NOMO-1 treated with DMSO at 0.1 percent for 48 hours (cell line): ENCODE results near the gene IRF2BP1.

ENCODE experiments used
- DNase-seq: peaks from one replicate; lab custom pipeline; 2025; ENCODE audit not compliant: unreplicated experiment; lab: John Stamatoyannopoulos, UW

The IRF2BP1 gene, protein sequence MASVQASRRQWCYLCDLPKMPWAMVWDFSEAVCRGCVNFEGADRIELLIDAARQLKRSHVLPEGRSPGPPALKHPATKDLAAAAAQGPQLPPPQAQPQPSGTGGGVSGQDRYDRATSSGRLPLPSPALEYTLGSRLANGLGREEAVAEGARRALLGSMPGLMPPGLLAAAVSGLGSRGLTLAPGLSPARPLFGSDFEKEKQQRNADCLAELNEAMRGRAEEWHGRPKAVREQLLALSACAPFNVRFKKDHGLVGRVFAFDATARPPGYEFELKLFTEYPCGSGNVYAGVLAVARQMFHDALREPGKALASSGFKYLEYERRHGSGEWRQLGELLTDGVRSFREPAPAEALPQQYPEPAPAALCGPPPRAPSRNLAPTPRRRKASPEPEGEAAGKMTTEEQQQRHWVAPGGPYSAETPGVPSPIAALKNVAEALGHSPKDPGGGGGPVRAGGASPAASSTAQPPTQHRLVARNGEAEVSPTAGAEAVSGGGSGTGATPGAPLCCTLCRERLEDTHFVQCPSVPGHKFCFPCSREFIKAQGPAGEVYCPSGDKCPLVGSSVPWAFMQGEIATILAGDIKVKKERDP

DNA sequence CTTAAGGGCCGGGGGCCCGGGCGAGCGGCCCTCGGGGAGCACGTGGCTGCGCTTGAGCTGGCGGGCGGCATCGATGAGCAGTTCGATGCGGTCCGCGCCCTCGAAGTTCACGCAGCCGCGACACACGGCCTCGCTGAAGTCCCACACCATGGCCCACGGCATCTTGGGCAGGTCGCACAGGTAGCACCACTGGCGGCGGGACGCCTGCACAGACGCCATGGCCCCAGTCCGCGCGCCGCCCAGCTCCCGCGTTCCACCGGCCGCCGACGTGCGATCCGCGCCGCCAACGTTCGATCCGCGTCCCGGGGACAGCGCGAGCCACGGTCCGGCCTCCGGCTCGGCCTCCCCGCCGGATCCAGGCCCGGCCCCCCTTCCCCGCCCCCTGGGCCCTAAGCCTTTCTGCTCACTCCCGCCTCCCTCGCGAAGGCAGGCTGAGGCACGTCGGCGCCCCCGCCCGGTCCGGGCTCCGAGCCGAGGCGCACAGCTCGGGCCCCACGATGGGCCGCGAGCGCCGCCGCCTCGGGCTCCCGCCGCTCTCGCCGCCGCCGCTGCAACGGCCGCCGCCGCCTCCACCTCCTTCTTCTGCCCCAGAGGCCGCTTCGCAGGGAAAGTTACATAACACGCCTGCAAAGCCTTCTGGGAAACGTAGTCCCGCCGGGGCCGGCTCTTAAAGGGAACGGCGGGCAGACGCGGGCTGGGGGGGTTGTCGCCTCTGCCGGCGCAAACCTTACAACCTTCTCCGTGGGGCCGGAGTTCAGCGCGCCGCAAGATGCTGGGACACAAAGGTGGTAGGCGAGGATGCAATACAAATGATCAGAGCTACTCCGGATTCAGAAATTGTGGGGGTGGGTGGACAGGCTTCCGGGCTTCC is at the start of gene IRF2BP1:
TSS of gene IRF2BP1 (minus strand) at position 586 of the 871 bp plus-strand sequence. CDS start at position 219, 367 bp downstream.
- DNase-seq: peak; percentile 90

DNA sequence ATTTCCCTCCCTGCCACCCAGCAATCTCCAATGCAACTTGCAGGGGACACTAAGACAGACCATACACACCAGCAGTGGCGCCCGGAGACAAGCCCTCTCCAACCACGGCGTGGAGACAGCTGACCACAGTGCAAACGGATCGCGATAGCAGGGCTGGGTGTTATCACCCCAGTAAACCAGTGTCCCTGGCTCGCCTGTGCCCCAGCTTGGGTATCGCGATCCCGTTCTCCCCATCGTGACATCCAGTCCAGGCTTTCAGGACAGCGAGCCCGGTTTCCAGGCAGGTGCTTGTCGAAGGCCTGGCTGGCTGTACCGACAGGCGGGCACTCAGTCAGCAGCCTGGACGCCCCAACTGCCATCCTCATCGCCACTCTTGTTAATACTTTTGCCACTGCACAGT is 49.3 kb upstream of the IRF2BP1 start:
- no peak for DNase-seq

DNA sequence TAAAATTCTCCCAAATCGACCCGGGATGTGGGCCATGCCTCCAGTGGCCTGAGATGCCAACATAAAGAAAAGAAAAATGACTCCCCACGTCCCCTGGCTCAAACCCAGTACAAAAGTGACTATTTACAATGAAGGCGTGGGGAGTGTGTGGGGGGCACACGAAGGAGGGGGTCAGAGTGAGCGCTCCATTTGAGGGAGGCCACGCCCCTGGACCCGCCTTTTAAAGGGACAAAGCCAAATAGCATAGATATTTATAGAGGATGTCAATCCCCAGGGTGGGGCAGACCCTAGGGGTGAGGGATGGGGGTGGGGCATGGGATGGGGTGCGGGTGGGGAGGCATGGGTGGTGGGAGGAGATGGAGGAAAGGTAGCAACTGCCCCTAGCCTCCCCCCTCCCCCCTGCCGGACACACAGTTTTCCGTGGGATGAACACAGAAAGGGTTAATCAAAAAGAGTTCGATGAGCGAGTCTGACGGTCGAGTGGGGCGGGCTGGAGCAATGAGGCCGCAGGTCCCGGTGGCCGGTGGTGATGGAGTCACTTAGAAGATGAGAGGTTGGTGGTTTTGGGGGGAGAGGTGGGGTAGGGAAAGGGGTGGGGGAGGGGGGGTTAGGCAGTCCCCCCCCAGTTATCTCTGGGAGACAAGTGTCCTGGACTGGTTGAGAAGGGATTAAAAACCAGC is 48.8 kb upstream of the IRF2BP1 start:
- DNase-seq: no peak

DNA sequence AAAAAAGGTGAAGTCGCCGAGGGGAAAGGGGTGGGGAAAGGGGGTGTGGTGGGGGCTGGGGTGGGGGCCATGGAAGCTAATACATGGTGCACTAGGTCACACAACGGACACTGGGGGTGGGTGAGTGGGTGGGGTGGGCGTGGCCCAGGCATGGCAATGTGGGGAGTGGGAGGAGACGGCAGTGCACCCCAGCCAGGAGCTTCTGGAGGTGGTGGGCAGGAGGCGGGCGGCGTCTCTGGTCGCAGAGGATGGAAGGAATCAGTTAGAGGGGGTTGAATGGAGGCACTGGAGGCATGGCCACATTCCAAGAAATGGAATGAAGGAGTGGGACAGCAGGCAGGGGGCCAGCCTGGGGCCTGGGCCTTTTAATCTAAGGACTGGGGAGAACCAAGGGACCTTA is 47.8 kb upstream of the IRF2BP1 start:
- no peak for DNase-seq

DNA sequence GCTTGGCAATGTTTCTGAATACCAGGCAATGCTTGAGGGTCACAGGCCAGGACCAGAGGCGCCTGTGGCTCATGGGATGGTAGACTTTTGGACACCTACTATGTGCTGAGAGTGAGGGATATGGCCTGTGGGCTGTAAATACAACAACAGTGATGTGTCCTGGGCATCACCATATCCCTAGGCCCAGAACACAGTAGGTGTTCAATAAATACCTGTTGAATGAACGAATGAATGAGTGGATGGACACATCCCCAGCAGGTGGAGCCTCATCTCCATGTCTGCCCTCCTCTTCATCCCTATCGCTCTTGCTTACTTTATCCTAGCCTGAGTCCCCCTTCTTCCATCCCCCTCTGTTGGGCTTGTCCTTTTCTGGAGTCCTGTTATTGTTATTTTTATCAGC is 45.1 kb upstream of the IRF2BP1 start:
- DNase-seq: no peak

DNA sequence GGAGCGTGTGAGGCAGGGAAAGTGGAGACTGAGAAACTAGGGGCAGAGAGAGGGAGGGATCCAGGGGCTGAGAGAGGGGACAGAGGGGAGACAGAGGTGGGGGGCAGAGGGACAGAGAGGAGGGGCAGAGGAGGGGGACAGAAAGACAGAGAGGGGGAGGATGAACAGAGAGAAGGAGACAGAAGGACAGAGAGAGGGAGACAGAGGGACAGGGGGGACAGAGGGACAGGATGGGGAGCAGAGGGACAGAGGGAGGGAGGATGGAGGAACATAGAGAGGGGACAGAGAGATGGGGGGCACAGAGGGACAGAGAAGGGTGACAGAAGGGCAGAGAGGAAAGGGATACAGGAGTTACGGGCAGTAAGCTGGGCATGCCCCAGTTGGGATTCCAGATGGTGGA is 43.3 kb upstream of the IRF2BP1 start:
- DNase-seq: no peak

DNA sequence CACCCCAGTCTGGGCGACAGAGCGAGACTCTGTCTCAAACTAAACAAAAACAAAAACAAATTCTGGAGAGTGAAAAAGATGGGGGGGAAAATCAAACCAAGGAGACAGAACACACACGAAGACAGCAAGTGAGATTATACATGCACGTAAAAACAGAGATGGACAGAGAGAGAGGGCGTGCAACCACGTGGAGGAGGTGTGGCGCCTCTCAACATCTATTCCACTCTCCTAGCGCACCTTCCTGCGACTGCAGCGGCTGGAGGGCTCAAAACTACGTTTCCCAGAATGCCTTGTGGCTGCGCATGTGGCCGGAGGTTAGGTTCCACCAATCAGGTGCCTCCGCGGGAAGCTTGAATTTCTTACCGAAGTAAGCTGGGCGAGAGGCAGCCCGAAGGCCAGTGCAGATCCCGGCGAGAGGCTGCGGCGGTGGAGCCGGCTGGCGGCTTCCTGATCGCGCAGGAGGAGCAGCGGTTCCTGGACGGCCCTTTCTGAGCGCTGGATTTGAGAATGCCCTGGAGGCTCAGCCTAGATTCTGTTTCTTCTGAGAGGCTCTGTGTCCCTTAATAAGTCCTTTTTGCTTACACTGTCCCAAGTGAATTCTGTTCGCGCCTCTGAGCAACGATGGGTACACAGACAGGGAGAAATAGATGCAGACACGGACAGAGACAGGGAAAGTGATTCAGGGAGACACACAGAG is 41.8 kb upstream of the IRF2BP1 start:
- DNase-seq: peak; percentile 82

DNA sequence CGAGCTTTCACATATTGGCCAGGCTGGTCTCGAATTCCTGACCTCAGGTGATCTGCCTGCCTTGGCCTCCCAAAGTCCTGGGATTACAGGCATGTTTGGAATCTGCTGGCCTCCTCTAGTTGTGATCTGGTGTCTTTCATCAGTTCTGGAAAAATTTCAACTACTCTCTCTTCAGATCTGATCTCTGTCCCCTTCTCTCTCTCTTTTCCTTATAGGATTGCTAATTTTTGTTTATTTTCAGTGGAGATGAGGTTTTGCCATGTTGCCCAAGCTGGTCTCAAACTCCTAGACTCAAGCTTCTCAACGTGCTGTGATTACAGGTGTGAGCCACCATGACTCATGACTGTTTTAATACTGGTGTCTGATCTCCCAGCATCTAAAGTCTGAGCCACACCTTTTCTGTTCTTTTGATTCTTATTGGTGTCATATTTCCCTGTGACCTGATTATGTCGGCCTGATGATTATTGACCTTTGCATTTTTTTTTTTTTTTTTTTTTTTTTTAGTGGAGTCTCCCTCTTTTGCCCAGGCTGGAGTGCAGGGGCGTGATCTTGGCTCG is 39.0 kb upstream of the IRF2BP1 start:
- DNase-seq: no peak

DNA sequence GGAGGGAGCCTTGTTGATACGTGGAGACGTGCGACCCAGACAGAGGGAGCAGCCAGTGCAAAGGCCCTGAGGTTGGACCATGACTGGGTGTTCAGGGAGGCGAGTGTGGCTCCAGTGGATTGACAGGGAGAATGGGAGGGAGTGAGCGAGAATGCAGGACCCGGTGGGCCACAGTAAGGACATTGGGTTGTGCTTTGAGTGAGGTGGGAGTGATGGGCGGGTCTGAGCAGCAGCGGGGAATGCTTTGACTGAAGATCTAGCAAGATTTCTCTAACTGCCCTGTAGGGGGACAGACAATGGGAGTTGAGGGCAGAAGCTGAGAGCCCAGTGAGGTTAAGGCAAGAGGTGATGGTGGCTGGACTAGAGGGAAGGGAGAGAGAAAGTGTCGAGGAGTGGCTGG is 36.3 kb upstream of the IRF2BP1 start:
- DNase-seq: no peak

DNA sequence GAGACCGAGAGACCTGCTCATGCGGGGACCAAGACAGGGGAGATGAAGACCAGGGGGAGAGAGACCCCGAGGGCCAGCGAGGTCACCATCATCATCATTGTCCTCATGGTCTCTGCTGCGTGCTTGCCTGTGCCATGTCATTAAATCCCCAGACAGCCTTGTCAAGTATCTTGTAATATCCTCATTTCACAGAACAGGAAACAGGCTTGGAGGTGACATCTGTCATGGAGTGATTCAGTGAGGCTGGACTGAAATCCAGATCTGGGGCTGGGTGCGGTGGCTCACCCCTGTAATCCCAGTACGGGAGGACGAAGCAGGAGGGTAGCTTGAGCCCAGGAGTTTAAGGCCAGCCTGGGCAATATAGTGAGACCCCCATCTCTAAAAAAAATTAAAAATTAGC is 34.5 kb upstream of the IRF2BP1 start:
- DNase-seq: peak; percentile 41

DNA sequence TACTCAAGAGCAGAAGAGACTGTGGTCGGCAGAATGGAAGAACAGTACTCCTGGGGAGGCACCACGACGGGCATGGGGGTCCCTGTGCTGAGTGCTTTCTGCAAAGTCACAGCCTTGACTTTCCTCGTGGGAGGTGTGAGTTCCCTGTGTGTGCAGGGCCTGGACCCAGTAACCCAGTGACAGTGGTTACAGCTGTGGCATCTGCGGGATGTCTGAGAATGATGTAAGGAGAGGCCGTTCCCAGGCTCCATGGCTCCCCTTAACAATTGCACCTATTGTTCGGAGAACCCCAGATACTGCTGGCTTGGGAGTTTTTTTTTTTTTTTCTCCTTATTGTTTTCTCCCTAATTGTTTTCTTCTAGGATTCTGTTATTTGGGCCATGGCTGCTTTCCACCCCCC is 33.7 kb upstream of the IRF2BP1 start:
- DNase-seq: no peak

DNA sequence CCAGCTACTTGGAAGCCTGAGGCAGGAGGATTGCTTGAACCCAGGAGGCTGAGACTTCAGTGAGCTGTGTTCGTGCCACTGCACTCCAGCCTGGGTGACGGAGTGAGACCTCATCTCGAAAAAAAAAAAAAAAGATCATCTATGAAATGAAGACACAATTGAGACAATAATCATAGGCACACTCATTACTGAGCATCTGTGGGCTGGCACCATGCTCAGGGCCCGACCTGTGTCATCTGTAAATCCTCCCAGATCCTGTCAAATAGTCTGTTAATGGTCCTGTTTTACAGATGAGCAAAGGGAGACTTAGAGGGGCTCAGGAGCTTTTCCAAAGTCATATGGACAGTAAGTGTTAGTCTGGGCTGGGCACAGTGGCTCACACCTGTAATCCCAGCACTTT is 32.8 kb upstream of the IRF2BP1 start:
- no peak for DNase-seq

DNA sequence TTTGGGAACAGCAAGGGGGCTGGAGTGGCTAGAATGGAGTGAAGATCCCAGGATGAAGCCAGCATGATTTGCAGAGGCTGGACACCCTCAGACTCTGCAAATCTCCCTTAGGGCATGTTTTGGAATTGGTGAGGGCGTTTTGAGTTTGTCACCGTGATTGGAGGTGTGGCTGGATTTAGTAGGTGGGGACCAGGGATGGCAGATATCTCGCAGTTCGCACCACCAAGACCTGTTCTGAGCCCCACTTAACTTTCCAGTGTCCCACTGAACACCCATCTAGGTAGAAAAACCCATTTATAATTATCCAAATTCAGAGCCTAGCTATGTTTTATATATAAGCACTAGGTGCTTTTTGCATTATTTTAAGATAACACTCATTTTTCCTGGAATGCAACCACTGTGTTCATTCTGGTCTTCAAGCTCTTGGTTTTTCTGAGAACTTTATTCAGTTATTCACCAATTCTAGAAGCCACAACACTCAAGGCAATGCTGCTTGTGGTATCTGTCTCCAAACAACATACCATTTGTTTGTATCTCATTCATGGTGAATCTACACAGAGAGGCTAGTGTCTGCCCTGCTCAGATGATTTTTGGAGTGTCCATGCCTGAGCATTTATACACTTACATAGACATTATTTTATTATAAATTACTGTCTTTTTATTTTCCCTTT is 31.6 kb upstream of the IRF2BP1 start:
- no peak for DNase-seq

DNA sequence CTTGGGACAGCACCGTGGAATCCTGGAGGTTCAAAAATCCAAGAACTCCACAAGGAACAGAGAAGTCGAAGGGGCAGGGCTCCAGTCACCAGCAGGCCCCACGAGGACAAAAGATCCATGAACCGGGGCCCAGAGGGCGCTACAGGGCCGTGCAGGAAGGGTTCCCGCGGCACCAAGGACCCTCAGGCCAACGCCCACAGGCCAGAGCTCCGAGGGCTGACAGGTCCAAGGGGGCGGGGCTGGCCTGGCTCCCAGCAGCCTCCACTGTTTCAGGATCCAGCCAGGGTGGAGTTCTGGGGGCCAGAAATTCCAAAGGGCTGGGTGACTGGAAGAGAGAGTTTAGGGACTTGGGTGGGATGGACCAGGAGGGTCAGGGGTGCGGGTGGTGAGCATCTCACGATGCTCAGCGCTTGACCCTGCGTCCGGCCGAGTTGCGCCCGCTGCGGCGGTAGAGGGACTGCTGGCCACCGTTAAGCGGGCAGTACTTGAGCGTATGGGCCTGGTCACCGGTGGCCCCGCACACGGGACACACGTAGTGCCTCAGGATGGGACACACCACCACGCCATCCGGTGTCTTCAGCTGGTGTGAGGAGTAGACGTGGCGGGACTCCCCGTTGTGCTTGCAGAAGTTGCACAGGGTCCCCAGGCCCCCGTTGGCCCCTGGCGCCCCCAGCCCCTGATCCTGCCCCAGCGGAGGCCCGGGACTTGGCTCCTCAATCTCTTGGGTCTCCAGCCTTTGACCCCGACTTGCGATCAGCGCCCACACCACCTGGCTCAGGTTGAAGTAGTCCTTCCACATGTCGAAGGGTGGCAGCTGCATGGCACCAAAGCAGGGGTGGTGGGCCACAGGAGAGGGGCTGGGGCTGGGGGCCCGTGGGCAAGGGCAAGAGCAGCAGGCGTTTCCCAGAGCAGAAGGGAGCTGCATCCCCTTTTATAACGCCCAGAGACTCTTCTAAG is 28.2 kb upstream of the IRF2BP1 start, which contains the start of gene NANOS2:
TSS of gene NANOS2 (minus strand) at position 905 of the 957 bp plus-strand sequence. CDS start at position 820, 85 bp downstream.
- no peak for DNase-seq

DNA sequence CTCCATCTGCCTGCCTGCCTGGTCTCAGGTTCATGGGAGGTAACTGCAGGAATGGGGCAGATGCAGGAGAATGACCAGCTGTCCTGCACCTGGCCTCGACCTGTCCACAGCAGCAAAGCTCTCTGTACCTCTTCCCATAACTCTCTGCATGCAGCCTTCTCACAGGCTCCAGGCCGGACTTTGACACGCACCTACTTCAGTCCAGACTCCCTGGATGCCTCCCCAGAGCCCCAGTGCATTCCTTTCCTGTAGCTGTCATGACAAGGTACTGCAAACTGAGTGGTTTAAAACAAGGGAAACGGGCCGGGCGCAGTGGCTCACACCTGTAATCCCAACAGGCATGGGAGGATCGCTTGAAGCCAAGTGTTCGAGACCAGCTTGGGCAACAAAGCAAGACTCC is 25.4 kb upstream of the IRF2BP1 start:
- DNase-seq: no peak

DNA sequence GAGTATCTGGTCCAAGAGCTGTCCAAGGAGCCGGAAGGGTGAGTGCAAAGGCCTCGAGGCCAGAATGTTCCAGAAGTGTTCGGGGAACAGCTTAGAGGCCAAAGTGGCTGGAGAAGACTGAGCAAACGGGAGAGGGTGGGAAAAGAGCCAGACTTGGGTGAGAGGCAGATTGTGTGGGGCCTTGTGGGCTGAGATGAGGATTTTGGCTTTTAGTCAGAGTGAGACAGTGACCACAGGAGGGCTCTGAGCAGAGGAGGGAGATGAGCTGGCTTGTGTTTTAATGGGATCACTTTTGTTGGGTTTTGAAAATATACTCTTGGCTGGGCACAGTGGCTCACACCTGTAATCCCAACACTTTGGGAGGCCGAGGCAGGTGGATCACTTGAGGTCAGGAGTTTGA is 23.0 kb upstream of the IRF2BP1 start:
- DNase-seq: no peak

DNA sequence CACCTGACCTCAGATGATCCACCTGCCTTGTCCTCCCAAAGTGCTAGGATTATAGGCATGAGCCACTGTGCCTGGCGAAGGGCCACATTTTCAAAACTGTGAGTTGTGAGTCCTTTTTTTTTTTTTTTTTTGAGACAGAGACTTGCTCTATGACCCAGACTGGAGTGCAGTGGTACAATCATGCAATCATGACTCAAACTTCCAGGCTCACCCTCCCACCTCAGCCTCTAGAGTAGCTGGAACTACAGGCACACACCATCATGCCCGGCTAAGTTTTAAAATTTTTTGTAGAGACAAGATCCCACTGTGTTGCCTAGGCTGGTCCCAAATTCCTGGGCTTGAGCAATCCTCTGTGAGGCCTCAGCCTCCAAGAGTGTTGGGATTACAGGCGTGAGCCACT is 20.3 kb upstream of the IRF2BP1 start:
- DNase-seq: no peak

DNA sequence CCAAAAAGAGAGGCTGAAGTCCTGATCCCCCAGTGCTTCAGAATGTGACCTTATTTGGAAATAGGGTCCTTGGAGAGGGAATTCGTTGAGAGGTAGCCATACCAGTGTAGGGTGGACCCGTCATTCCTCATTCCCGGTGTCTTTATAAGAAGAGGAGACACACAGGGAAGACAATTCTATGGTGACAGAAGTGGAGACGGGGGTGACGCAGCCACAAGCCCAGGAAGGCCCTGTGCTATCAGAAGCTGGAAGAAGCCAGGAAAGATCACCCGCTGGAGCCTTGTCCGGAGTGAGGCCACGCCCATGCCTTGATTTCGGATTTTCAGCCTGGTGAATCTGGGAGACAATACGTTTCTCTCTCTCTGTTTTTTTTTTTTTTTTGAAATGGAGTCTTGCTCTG is 19.1 kb upstream of the IRF2BP1 start:
- no peak for DNase-seq
